GM12873 (cell line): ENCODE measurements around the gene DSP.
A peak's percentile ranks its signal among the peaks of the same experiment; 100 is the strongest.

ENCODE experiments used
- TF ChIP-seq, protein P1 (sequence below): IDR thresholded peaks from 2 replicates; pipeline ENCODE4 v1.5.1; 2012; ENCODE audit warnings: low read depth, mild to moderate bottlenecking, moderate library complexity, low read length, control low read depth; ENCODE audit not compliant: insufficient read depth; ENCODE audit errors: missing control alignments

The DSP gene

DNA sequence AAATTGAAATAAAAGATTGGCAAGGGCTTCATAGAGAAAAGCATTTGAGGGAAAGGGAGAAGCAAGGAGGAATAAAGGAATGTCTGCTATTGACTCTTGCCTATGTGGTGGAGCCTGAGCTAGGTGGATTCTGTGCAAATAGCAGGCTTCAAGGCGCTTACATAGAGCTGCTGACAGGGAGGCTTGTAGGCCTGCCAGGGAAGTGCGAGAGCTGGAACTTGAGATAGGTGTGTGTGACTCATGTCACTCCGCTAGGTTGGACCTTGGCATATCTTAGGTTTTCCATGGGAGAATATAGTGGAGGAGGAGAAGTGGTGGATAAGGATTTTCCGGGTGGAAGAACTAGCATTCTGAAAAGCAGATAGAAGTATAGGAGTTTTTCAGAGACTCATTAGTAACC is 62.5 kb downstream of the DSP start:
- TF ChIP-seq, protein P1, sequence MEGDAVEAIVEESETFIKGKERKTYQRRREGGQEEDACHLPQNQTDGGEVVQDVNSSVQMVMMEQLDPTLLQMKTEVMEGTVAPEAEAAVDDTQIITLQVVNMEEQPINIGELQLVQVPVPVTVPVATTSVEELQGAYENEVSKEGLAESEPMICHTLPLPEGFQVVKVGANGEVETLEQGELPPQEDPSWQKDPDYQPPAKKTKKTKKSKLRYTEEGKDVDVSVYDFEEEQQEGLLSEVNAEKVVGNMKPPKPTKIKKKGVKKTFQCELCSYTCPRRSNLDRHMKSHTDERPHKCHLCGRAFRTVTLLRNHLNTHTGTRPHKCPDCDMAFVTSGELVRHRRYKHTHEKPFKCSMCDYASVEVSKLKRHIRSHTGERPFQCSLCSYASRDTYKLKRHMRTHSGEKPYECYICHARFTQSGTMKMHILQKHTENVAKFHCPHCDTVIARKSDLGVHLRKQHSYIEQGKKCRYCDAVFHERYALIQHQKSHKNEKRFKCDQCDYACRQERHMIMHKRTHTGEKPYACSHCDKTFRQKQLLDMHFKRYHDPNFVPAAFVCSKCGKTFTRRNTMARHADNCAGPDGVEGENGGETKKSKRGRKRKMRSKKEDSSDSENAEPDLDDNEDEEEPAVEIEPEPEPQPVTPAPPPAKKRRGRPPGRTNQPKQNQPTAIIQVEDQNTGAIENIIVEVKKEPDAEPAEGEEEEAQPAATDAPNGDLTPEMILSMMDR: no peak

DNA sequence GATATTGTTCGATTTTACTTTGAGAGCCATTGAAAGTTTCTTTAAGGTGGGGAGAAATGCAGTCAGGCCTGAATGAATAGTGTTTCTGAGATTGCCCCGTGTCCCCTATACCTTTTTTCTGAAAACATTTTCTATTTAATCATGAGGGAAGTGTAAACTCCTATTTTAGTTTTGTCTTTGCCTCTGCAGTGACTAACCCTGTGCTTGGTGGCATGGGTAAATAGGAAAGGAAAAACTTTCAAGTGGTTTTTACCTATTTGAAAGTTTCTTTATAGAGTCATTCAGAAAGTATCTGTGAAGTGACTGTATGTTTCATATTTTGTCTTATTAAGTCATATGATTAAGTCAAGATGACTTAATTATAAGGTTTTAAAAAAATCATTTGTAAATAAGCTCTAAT is 63.0 kb downstream of the DSP start:
- TF ChIP-seq, protein P1: no peak

DNA sequence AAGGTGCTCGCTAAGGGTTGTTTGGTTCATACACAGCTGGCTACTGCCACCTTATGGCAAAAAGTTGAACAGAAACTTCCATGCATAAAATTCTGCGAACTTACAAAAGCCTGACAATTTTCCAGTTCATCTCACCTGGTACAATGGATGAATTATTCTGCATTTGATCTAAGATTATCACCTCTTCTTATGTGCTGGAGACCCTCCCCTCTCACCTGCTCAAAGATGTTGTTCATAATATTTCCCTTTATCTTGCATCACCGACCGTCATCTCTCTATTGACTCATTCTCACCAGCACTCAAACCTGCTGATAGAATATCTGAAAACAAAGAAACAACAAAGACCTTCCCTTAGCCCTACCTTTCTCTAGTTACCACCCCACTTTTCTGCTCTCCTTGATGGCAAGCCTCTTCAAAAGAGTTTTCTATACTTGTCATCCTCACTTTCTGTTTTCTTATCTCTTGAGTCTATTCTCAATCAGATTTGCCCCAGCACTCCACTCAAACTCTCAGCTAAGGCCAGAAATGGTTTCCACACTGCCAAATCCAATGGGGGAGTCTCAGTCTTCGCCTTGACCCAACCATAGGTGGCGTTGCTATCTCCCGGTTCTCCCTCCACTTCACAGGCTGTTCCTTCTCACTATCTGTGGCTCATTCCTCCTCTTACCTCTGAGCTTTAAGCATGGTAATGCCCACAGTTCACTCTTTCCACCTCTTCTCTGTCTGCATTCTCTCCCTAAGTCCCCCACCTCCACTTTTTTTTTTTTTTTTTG is 74.3 kb downstream of the DSP start:
- TF ChIP-seq, protein P1: peak; percentile 72

DNA sequence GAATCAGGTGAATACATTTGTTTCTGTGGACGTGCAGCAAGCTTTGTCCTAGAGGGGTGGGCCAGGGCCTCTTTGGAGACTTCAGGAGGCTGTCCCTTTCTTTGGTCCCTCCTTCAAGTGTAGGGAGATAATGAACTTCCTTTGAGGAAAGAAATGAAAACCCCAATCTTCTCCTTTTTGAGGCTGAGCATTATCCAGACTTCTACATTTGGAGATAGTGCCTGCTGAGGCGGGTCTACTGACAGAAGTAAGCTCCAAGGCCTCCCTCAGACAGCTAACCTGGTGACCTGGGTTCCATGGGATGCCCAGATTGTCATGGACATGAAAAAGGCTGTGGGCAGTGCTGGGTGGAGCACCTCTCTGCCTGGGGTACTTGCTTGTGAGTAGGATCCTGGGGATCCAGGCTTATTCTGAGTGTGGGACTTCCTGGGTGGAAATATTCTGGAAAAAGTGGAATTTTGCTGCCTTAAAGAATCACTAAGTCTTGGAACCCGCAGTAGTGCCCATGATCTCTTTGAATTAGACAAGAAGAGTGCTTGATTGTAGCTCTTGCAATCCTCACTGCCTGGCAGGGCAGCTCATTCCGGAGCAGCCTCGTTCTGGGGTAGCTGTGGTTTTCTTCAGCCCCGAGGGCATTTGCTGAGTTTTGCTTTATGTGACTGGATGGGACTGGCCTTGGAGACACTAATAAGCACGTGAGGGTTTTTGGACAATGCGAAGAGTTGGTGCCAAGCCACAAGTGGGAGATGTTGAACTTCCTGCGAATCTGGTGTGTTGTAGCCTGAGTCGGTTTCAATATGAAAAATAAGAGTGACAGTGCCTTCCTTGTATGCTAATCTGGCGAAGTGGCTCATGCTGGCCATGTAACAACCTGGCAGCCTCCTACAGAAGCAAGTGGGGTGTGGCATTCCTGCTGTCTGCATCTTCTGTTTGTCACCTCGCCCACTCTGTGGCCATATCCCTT is 76.6 kb downstream of the DSP start:
- TF ChIP-seq, protein P1: peak; percentile 30

DNA sequence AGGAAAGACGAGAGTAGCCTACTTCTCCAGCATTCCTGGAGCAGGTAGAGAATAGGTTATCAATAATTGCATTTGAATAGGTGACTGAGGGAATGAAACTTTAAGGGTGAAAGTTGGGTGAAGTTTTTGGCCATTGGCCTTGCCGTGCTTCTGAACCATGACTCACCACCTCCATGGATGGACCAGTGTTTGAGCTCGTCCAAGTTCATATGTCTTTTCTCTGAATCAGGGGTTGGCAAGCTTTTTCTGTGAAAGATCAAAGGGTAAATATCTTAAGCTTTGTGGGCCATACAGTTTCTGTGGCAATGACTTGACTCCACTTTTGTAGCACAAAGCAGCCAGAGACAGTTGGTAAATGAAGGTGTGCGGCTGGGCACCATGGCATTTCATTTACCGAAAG is 80.3 kb downstream of the DSP start:
- TF ChIP-seq, protein P1: no peak

DNA sequence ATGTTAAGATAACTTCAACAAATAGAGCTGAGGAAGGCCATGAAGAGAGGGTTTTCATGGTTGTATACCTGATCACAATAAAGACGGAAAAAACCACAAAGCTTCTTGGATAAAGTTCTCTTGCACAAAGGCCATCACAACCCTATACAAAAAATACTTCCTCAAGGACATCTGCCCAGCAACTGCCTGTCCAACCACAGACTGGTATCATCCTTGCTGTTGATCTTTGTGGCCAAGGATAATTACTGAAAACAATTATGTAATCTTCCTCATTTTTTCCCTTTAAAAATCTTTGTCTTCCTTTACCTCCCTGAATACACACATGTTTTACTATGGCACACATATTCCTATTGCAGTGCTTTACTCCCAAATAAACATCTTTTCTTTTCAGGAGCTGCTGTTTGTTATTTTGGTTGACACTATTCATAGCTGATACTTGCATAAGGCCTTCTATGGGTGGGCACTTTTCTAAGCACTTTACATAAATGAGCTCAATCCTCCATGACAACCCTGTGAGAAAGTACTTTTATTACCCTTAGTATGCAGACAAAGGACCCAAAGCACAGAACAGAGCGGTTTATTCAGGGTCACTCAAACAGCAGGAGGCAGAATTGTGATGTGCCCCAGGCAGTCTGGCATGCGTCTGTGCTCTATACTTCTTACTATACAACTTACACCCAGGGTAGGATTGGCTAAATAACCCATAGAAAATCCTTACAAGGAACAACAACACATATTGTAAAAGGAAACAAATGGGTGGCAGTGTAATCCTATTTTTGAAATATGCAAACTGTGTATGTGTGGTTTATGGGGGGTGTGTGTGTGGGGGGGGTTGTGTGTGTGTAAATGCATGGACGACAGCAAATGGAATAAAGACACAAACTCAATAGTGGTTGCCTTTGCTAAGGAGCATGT is 83.6 kb downstream of the DSP start:
- TF ChIP-seq, protein P1: no peak
